NCI-H2081 (cell line): ENCODE data around the gene PPP1R13B.

Experiments used
- DNase-seq, 2 experiments: peaks; one replicate each; lab custom pipeline; 2025; lab: John Stamatoyannopoulos, UW

PPP1R13B gene

DNA sequence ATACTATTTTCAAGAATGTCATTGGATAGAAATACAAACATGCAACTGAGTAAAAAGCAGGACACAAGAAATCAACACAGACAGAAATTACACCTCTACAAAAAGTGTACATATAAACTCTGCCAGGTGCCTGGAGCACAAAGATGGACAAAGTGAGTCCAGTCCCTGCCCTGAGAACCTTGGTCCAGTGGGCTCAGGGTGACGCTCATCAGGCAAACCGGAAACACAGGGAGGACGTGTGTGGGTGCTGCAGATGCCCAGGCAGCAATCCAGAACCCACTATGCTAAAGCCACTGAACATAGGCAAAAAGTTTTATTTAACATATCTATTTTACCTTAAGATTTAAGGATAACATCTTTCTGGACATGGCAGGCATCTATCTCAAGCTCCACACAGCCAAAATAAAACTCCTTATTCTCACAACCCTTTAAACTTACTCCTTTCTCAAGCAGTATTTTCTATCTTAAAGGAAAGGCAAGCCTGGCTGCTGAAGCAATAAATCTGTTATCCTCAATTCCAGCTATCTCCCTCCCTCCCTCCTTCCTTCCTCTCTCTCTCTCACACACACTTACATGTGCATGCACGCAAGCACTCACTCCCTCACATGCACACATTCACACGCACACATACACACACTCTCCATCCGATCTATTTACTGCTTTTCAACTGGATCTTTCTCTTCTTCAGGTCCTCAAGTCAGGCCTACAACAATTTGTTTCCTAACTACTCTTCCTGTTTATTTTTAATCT, 10.2 kb downstream of the PPP1R13B start:
- no peak for DNase-seq

DNA sequence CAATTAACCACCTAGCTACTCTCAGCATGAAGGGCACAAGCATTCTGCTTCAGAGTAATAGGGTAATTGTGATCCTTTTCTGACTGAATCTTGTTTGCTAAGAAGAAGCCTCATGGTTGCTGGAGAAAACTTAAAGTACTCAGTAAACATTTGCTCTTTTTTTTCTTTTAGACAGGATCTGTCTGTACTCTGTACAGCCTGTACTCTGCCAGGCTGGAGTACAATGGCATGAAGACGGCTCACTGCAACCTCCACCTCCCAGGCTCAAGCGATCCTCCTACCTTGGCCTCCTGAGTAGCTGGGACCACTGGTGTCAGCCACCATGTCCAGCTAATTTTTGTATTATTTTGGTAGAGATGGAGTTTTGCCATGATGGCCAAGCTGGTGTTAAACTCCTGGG, 12.4 kb downstream of the PPP1R13B start:
- DNase-seq: no peak

DNA sequence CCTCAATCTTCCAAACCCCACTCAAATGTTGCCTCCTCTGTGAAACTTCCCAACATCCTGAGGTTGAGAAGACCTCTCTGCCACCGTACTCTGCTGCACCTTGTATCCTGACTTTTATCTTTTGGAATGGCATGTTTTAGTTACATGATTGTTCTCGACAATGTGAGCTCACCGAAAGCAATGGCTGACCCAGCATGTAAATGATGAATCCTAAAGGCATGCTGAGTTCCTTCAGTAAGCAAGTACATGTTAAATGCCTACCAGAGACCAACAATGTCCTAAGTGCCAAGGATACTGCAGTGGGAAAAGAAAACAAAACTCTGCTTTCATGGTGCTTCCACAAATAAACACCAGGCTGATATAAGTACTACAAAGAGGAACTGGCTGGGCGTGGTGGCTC, 13.7 kb downstream of the PPP1R13B start:
- DNase-seq: no peak

DNA sequence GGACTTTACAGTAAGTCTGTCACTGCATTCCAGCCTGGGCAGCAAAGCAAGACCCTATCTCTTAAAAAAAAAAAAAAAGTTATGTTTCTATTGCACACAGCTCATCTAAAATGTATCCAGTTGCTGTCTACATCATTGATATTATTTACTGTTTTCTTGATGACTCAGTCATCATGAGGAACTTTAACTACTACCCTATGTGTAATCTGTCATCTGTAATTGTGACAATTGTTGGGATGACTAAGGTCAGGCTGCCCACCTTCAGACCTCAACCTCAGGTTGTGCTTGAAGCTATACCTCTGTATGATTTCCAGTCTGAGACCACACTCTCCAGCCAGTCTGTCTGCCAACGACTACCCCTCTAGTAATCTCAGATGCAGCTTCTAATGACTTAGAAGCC, 15.3 kb downstream of the PPP1R13B start:
- no peak for DNase-seq

DNA sequence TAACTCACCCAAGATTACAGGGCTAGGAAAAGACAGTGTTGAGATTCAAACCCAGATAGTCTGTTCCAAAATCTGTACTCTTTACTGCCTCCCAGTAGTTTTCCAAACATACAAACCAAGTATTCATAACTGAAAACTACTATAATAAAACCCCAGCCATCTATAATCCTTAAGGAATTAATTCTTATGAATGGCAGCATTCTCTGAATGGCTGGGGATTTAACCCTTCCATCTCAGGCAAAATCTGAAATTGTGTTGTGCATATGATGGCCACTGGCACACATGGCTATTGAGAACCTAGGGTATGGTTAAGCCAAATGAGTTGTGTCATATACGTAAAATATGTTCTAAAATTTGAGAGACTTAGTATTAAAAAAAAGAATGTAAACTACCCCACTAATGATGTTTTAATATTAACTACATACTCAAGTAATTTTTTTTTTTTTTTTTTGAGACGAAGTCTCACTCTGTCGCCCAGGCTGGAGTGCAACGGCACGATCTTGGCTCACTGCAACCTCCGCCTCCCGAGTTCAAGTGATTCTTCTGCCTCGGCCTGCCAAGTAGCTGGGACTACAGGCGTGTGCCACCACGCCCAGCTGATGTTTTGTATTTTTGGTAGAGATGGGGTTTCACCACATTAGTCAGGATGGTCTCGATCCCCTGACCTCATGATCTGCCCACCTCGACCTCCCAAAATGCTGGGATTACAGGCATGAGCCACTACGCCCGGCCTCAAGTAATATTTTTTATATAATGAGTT, 16.7 kb downstream of the PPP1R13B start:
- no peak for DNase-seq

DNA sequence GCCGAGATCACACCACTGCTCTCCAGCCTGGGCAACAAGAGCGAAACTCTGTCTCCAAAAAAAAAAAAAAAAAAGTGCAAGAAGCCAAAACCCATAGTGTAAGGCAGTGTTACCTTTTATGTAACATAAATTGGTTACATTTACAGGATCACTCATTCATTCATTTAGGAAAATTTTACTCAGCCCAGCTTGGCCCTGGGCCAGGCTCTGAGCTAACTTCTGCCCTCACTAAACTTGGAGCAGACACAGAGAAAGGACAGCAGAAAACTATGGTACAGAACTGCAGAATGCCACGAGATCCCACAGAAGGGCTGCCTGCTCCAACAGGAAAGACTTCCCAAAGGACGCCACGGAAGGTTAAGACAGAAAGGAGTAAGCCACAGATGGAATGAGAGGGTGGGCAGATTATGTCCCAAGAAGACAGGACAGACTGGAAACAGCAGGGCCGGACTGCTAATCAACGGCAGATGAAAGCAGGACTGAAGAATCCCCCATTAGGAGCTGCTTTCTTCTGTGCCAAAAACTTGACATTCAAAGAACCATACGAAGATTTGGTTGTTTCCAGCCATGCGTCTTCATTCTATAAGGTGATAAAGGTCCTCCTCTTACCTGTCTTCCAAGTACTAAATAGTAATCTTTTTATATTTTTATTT, 18.9 kb downstream of the PPP1R13B start:
- no peak for DNase-seq

DNA sequence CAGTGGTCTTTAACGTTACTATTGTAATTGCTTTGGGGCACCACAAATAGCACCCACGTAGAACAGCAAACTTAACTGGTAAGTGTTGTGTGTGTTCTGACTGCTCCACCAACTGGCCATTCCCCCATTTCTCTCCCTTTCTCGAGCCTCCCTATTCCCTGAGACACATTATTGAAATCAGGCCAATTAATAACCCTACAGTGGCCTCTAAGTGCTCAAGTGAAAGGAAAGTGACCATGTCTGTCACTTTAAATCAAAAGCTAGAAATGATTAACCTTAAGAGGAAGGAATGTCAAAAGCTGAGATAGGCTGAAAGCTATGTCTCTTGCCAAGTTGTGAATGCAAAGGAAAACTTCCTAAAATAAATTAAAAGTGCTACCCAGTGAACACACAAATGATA, 22.3 kb downstream of the PPP1R13B start:
- DNase-seq: no peak

DNA sequence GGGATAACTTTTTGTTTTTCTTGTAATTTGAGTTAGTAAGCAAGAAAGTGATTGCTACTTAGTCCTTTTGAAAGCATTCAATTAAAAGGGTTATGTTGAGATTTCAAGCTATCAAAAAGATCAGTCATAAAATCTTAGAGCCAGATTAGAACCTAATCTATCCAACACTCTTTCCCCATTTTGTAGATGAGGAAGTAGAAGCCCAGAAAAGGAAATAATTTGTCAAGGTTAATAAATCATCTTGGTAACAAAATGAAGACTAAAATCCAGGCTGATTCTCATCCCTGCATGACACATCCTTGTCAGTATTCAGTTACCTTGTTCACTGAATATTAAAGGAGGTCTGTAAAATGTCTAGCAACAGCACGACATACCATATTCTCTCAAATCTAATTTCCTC, 26.5 kb downstream of the PPP1R13B start:
- DNase-seq: no peak

DNA sequence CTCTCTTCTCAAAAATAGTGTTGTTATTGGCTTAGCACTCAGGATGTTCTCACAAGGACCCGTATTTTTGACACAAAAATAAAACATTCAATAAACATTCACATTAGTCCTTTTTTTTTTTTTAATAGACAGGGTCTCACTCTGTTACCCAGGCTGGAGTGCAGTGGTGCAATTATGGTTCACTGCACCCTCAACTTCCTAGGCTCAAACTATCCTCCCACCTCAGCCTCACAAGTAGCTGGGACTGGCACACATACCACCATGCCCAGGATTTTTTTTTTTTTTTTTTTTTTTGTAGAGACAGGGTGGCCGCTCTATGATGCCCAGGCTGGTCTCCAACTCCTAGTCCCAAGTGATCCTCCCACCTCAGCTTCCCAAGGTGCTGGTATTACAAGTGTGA, 27.0 kb downstream of the PPP1R13B start:
- DNase-seq: no peak

DNA sequence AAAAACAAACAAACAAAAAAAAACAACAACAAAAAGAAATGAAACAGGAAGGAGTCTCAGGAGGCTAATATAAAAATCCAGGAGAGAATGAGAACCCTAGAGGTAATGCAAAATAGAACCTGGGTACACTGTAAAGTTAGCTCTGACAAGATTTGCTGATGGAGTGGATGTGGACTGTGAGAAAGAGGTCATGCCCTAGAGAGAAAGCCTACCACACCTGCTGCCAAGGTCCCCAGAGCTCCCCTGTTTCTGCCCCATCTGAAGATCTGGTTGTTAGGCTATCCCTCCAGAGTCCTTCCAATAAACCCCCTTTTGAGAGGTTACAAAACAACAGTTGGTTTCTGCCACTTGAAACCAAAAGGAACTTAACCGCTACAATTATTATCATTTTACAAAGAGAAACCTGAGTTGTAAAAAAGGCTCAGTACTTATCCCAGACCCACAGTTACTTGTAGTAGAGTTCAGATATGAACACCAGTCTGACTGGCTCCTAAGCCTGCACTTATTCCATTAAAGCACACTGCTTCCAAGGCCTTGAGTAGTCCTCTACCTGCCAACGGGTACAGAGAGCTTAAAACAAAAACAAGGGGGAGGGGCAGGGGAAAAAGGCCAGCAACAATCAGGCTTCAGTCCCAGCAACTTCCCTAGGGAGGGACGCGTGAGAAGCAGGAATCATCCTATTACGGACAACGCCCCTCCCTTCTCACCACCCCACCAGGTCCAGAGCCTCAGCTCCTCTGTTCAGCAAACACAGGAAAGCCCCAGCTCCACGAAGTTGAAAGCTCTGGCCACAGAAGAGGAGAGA, 27.7 kb downstream of the PPP1R13B start:
- DNase-seq: no peak

DNA sequence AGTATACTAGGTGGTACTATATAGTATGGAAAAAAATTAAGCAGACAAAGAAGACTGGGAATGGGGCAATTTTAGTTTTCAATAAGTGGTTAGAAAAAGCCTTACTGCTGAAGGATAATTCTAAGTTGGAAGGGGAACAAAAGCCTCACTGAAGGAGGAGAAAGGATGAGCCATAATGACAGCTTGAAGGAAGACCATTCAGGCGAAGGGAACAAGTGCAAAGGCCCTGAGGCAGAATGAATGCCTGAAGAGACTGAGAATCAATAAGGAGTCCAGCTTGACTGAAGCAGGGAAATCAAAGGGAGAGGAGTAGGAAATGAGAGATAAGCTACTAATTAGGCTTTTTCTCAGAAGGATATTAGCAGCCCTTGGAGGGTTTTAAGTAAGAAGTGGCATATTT, 28.5 kb downstream of the PPP1R13B start:
- DNase-seq: no peak

DNA sequence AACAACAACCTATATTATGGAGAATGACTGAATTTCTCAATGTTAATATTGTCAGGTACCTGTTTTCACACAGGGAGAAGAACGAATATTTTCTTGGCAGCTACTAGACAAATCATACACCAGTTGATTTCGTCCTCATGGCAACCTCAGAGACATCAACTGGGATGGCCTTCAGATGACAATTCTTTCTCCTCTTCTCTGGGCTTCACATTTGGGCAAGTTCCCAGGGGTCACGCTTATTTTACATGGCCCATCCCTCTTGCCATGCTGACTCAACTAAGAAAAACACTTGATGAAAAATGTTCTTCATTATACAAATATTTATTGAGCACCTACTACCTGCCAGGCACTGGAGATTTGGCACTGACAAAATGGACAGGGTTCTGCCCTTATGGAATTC, 29.0 kb downstream of the PPP1R13B start:
- DNase-seq: no peak

DNA sequence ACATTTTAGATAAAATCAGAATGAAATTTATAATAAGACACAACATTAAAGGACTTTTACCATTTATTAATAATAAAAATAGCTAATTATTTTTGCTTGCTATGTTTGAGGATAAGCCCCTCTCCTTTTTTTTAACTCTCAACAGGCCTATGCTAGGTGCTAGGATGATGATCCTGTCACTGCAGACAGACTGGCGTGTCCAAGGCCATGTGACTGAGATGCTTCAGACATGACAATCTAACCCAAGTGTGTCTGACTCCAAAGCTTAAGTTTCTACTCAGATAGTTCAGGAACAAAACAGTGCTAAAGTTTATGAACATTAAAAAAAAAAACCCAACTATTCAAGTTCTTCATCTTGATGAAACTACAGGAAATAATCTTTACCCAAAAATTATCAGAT, 29.8 kb downstream of the PPP1R13B start:
- DNase-seq: no peak

DNA sequence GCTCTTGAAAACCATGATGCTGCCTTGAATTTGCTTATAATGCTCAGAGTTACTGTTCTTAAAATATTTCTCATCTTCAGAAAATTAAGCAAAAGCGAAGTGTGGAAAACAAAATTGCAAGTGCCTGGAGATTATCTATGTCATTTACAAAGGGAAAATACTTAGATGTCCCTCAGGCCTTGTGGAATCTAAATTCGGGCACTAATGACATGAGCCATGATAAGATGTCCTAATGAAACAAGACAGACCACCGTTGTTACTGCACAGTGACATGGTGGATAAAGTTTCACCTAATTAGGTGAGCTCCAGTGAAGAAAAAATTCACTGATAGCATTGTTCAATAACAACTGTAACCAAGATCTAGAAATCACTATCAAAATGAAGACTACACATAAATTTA, 30.4 kb downstream of the PPP1R13B start:
- no peak for DNase-seq

DNA sequence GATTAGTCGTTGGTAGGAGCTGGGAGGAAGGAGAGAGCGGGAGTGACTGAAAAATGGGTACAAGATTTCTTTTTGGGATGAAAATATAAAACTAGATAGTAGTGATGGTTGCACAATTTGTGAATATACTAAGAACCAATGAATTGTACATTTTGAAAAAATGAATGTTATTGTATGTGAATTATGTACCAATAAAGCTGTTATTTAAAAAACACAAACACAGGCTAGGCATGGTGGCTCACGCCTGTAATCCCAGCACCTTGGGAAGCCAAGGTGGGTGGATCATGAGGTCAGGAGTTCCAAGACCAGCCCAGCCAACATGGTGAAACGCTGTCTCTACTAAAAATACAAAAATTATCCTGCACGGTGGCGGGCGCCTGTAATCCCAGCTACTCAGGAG, 32.1 kb downstream of the PPP1R13B start:
- no peak for DNase-seq

DNA sequence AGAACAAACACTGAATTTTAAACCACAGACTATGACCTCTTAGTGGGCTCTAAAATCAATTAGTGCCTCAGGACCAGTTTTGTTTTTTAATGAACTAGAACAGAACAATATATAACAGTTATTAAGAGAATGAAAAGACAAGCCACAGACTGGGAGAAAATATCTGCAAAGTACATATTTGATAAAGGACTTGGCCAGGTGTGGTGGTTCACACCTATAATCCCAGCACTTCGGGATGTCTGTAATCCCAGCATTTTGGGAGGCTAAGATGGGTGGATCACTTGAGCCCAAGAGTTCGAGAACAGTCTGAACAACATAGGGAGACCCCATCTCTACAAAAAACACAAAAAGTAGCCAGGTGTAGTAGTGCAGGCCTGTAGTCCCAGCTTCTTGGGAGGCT, 36.2 kb downstream of the PPP1R13B start:
- DNase-seq: no peak

DNA sequence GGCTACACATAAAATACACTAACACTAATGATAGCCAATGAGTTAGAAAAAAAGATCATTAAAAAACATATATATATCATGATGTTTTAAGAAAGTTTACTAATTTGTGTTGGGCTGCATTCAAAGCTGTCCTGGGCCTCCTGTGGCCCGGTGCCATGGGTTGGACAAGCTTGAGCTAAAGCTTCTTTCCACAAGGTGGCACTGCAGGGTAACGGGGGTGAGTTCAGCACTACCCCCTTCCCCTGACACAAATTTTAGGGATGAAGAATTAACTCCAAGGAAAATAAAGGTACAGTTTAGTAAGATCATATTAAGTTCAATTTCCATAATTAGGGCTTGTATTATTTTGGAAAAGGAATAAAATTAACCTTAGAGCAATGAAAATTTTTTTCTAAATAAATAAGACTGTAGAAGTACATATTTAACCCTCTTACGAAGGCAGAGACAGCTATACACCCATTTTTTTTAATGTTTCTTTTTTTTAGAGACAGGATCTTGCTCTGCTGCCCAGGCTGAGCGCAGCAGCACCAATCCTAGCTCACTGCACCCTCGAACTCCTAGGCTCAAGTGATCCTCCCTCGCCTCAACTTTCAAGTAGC, 38.9 kb downstream of the PPP1R13B start:
- DNase-seq: peak; percentile 68 to 72

DNA sequence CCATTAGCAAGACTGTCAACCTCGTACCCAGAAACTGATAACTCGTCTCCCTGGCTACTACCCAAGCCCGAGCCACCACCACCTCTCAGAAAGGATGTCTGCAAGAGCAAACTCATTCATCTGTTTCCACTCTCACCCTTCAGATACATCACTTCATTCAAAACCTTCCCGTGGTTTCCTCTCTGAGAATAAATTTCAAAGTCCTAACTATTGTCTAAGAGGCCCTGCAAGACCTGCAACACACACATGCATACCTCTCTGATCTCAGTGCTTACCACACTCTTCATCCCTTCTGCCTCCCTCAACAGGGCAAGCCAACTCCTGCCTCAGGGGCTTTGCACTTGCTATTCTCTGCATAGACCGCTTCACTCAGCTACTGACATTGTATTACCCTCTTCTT, 40.6 kb downstream of the PPP1R13B start:
- no peak for DNase-seq

DNA sequence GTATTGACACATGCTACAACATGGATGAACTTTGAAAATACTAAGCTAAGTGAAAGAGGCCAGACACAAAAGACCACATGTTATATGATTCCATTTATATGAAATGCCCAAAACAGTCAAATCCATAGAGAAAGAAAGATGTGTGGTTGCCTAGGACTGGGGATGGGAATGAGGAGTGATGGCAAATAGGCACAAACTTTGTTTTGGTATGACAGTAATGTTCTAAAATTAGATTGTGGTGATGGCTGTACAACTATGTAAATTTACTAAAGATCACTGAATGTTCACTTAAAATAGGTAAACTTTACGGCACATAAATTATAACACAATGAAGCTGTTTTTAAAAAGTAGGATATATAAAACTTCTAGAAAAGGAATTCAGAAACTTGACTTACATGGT, 41.7 kb downstream of the PPP1R13B start:
- no peak for DNase-seq

DNA sequence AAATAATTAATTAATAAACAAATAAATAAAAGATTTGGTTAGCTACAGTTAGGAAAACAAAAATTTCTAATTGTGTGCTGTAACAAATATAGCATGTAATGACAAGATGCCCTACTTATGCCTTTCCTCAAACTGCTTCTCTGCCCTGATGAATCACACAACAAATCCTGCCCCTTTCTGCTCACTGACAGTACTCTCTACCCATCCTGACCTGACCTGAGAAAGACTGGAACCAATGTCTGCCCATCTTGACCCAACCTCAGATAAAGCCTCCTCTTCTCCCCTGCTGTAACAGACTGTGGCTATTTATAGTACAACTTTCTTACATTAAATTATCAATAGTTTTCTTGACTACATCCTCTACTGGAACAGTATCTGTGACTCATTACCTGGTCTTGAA, 43.7 kb downstream of the PPP1R13B start:
- no peak for DNase-seq

DNA sequence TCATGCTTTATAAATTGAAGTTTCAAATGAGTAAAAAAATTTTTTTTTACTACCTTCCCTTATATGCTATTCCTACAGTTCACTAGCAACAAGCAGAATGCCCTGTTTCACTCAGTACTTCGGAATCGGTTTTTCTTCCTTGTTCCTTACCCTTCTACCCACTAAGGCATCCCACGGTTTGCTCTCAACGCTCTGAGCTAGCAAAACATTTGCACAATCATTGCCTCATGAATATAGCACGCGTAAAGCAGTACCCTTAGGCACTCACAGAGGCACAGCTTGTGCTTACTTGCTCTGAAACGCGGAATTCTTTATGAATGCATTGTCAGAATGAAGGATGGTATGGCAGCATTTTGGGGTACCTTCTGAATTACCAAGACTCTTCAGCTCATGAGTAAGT, 45.0 kb downstream of the PPP1R13B start:
- no peak for DNase-seq

DNA sequence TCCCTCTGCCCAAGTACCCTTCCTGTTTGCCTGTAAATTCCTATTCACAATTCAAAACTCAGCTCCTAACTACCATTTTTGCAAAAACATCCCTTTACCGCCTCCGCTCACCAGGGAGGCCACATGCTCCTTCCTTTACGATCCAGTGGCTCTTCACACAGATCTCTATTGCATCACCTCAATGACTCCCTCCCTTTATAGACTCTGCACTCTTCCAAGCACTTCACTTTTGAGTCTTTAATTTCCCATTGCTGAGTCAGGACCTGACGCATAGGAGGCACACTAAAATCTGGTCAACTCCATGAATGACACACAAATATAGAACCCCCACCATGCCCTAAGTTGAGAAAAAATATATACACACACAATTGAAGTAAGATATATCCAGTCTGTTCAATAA, 45.9 kb downstream of the PPP1R13B start:
- no peak for DNase-seq
